Stimulated activated CD4-positive, alpha-beta T cell treated with anti-CD3 and anti-CD28 coated beads, Interleukin-2, amount 100 ng/mL, for 24 hours (primary cell): Measurements from ENCODE around the gene CTIF.

Source experiments
- DNase-seq, 2 donors: peaks; one replicate each; pipeline ENCODE4 v3.0.0-alpha.2; 2020

The CTIF gene

DNA sequence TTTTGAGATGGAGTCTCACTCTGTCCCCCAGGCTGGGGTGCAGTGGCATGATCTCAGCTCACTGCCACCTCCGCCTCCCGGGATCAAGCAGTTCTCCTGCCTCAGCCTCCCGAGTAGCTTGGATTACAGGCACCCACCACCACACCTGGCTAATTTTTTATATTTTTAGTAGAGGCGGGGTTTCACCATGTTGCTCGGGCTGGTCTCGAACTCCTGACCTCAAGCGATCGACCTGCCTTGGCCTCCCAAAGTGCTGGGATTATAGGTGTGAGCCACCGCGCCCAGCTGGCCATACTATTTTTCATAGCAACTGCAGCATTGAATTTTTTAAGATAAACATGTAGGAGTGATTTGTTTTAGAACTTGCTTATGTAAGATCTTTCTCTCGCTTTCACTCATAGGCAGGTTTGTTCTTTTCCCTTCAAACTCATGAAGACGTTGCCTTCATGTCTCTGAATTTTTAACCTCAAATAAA lies 273.2 kb downstream of the CTIF start:
- DNase-seq: peak in 1 of 2 donors; percentile 15

DNA sequence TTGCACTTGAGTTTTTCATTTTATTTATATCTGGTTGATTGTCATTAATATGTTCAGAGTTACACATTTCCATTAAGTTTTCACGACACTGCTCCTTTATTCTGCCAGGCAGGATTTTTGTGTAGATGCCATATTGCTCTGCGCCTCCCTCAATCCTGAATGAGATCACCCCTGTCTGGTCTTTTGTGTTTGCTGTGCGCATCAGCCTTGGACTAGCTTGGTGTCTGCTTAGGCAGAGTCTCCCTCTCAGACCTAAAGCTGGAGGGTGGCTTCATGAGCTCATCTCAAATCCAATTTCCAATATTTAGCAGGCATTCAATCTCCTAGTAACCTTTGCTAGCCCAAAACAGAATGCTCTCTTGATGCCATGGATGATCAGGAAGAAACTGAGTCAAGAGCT lies 274.5 kb downstream of the CTIF start:
- peak in 1 of 2 donors; percentile 11 for DNase-seq

DNA sequence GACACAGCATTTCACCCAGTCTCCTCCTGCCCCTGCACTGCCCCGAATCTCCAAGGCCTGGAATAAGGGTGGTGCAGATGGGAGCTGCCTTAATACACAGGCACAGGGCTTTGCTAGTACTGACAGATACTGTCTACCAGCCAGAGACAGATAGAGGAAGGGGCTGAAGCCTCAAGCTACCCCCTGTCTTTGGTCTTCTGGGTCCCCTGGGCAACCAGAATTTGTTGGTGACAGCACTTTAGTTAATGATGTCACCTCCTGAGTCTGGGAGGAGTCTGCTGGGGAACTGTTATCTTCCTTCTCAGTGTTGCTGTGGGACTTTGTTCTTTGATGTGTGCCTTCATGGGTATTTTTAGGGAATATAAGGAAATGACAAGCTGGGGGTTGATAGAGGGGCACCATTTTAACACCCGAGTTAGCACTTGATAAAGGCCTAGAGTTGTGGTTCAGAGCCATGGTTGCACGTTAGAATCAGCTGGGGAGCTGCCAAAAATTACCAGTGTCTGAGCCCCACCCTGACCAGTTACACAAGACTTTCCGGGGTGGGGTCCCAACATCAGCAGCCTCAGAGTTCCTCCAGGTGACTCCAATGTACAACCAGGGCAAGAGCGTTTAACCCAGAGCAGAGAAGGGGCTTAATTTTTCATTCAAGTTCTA lies 275.1 kb downstream of the CTIF start:
- DNase-seq: peak in 1 of 2 donors; percentile 37

DNA sequence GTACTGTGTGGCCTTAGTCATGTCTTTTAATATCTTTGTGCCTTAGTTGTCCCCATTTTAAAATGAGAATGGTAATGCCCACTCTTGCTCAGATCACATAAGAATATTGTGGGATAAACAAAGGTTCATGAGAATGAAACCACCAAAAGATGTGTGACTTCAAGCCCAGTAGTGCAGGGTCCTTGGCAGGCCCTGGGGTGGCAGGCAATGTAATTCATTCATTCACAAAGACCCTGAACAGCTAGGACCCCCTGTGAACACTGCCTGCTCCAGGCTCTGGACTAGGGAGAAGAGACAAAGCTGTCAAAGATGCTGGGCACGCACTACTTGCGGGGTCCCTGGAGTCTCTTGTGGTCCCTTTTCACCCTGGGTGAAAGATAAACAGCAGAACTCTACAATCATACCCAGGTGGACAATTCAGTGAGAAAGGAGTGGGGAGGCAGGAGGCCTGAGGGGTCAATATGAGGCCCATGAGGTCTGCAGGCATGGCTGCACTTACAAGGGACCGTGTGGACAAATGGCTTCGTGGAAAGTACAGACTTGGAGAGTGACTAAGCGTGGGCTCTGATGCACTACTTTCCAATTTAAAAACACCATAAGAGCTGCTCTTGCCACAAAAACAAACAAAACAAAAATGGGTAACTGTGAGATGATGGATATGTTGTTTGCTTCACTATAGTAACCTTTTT lies 275.8 kb downstream of the CTIF start:
- peak in 1 of 2 donors; percentile 22 for DNase-seq

DNA sequence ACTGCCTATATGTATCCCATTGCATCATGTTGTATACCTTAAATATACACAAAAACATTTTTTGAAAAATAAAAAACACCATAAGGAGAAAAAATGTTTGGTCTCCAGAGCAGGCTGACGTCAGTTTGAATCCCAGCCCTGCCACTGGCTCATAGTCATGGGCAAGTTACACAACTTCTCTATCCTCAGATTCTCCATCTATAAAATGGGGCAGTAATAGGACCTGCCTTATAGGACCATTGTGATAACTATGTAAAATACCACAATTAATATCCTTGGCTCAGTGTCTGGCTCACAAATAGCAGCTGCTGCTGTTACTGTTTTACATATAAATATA lies 276.3 kb downstream of the CTIF start:
- DNase-seq: no peak

DNA sequence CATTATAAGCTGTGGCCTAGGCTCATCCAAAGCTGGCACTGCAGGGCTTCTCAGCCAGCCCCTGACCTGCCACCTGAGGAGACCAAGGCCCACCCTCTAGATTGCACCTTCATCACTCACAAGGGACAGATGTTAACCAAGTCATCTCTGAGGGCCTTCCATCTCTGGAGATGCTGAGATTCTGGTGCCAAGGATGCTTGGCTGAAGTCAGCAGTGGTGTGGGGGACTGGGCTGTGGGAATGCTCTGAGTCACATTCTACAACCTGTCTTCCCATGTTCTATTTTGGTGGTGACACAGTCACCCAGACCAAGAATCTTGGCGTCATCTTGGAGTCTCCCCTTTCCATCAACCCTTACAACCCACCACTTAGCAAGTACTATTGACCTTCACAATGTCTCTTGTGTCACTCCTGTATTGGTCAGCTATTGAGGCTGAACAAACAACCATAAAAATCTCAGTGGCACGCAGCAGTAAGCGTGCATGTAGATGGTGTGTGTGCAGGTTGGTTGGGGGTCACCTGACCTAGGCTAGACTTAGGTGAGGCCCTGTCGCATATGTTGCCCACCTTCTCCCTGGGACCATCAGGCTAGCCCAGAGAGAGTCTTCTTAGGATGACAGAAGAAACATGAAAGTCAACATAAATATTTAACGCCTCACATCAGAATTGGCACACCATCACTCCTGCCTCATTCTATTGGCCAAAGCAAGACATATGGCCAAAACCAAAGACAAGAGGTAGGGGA lies 276.9 kb downstream of the CTIF start:
- DNase-seq: peak in 1 of 2 donors; percentile 18

DNA sequence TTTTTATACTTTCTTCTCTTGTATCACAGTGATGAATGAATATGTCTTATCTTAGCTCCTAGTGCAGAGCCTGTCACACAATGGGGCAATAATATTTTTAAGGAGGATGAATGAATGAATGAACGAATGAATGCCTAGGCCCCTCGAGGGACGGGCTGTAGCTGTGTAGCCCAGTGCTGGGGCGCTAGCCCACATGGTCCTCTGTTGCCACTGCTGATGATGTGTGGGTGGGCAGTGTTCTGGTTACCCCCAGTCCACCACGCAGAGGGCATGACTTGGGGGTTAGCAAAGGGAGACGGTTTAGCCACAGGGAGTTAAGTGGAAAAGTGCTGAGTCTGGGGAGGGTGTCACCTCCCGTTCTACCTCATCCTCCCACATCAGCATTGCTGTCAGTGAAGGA lies 277.7 kb downstream of the CTIF start:
- DNase-seq: peak in 1 of 2 donors; percentile 8

DNA sequence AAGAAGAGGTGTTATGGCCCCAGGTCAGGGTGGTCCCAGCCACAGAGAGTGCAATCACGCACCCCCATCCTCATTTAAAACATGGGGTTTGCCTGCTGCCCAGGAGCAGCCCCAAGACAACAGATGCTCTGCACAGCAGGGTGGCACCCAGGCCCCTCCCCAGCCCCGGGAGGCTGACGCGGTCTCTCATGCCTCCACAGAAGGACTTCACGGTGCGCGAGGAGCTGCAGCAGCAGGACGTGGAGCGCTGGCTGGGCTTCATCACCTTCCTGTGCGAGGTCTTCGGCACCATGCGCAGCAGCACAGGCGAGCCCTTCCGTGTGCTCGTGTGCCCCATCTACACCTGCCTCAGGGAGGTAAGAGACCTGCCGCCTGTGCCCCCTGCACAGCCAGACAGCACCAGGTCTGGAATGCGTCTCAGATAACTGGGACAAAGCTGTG lies 278.2 kb downstream of the CTIF start:
- peak in 1 of 2 donors; percentile 13 for DNase-seq

DNA sequence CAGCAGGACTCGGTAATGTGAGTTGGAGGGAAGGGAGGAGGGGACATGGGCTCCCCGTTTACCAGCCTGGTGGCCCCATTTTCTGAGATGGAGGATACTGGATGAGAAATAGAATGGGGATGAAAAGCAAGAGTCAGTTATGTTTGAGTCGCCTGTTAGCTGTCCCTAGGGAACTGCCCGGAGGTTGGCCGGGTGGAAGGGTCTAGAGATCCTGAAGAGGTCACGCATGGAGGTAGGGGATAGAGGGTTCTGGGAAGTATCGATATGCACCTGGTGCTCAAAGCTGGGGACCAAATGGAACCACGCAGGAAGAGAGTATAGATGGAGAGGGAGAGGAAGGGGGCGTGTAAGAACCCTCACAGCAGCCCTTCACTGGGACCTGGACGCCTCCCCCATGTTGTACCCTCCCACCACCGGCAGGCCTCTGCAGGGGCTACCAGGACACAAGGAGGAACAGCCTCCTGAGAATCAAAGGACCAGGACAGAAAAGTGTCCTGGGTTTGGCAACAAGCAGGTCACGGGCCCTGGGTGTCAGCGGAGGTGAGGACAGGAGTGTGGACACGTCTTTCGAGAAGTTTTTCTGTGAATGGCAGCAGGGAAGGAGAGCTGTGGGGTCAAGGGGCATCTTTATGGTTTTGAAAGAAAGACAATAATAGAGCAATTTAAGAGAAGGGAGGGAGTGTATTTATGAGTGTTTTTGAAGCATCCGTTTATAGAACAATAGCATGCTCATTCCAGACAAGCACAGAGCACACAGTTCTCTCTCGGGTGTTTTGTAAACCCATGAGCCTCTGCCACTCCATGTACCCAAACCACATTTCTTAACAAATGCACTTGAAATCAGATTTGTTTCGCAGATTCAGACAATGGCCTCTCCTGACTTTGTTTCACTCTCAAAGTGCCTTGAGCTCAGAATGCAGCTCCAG lies 279.8 kb downstream of the CTIF start:
- peak in 1 of 2 donors; percentile 14 for DNase-seq

DNA sequence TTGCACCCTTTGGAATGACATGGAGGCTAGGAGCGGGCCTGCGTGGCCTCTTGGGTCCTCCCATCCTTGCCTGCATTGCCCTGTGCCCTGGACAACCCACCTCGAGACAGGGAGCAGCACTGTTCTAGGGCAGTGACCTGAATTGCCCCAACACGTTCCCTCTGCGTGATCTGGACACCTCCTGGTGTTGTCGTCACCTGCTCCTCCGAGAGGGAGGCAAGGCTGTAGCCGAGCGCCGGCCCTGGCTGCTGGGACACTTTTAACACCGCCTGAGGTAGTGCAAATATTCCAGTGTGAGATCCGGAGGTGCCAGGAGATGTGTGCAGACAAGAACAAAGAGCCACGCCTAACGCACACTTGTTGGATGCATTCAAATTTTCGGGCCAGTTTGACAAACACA lies 280.4 kb downstream of the CTIF start:
- DNase-seq: peak in 1 of 2 donors; percentile 11

DNA sequence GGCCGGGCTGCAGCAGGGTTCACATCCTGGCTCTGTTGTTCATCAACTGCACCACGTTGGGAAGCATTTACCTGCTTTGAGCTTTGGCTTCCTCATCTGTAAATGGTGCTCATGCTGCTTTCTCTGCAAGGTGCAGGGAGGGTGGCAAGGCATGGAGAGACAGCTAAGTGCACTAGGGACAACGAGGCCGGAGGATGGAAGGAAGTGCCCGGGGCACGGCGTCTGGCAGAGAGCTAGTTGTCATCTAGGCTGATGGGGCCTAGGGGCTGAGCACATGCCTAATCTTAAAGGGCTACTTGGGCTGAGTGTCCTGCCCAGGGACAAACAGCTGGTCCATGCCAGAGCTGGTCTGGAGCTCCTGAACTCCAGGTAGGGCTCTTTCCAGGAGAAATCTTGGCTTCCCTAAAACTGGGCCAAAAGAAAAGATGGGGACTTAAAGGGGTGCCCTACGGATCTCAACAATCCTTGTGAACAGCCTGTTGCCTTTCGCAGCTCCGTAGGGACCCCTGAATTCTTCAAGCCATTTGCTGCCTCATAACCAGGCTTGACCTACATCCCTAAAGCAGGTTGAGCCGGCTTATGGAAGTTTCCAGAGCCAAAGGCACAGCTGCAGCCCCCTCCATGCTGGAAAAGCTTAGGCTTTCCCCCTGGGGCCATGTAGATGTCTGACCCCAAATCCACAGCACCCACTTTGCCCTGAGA lies 281.1 kb downstream of the CTIF start:
- peak in 1 of 2 donors; percentile 15 for DNase-seq

DNA sequence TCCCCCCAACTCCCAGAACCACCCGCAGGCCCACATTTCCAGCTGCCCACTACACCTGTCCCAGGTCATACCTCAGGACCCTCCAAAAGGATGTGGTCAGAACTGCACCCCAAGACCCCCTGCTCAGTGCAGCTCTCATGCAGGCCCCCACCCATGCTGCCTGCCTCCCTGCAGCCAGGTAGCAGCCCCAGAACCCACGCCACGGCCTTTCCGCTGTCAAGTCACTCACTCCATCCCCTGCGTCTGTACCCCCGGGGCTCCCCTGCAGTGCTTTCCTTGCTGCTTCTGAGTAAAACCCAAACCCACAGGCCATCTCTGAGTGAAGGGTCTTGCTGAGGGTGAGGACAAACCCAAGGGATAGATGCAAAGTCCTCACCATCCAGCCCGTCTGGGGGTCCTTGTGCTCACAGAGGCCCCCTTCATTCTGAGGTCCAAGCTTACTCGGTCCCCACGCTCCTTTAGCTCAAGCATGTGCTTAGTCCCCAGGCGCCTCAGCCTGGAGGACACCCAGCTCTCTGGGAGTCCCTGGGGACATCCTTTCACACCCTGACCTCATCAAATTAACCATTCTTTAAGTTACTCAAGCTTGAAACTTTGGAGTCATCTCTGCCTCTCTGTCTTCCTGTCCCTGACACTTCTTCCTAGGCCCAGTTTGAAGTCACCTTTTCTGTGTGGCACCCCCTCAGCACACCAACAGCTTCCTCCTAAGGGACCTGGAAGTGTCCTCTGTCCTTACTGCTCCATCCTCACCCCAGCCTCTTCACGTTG lies 281.8 kb downstream of the CTIF start:
- peak in 1 of 2 donors; percentile 15 for DNase-seq

DNA sequence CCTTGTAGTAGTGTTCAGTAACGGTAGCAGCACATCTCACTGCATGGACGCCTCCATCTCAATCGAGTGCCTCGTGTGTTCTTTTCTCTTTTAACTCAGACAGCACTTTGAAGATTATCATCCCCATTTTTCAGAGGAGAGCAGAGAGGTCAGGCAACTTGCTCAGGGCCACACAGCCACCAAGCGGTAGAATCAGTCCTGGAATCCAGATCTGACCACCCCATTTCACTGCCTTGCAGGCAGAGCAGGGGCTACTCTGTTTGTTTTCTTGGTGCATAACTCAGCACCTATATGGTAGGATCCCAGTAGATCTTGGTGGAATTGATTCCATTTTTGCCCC lies 282.4 kb downstream of the CTIF start:
- DNase-seq: peak in 1 of 2 donors; percentile 9

DNA sequence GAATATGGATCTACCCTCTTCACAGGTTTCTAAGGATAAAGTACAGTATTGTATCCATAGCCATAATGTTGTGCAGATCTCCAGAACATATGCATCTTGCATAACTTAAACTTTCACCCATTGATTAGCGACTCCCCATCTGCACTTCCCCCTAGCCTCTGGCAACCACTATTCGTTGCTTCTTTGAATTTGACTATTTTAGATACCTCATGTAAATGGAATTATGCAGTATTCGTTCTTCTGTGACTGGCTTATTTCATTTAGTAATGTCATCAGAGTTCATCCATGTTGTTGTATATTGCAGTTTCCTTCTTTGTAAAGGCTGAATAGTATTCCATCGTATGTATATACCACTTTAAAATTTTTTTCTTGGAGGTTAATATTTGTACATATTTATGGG lies 283.0 kb downstream of the CTIF start:
- DNase-seq: no peak

DNA sequence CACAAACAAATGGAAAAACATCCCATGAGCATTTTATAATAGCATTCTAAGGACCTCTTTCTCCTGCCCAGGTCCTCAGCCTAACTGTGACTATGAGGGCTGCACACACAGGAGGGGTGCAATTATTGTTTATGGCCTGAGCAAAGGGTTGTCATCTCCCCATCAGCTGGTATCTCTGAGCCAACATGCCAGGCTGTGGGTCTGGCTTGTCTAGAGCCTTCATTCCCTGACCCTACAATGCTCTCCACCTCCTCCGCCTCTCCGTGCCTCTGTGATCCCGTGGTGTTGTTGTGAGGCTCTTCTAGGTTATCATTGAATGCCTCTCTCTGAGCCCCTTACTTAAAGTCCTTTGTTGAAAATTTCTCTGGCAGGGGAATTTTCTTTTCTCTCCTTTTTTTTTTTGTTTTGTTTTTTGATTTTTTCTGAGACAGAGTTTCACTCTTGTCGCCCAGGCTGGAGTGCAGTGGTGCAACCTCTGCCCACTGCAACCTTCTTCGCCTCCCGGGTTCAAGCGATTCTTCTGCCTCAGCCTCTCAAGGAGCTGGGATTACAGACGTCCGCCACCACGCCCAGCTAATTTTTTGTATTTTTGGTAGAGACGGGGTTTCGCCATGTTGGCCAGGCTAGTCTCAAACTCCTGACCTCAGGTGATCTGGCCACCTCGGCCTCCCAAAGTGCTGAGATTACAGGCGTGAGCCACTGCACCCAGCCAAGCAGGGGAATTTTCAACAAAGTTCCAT lies 285.6 kb downstream of the CTIF start:
- DNase-seq: peak in 1 of 2 donors; percentile 8

DNA sequence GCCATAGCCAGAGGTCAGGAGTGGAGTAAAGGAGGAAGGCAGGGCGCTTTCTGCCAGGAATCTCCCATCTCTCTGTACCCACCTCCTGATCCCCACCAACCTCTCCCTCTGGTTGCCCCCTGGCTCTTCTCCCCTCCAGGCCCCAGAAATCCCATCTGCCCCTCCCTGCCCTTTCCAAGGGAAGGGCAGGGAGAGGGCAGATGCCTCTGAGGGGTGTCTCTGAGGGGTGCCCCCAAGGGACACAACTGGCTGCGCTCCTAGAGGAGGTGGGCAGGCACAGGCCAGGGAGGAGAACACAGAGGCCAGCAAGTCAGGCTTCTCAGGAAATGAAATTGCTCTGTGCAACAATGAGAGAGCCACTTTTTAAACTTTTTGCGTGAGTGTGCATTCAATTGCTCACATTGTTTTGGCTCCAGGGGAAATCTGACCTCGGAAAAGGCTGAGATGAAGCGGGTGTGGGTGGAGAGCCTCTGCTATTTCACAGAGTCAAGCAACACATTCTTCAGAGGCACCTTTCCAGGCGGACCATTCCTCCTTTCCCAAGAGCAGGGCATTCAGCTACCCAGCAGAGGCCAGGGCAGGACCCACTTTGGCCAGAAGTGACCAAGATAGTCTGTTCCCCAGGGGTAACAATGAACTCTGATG lies 286.4 kb downstream of the CTIF start:
- peak in 1 of 2 donors; percentile 9 for DNase-seq

DNA sequence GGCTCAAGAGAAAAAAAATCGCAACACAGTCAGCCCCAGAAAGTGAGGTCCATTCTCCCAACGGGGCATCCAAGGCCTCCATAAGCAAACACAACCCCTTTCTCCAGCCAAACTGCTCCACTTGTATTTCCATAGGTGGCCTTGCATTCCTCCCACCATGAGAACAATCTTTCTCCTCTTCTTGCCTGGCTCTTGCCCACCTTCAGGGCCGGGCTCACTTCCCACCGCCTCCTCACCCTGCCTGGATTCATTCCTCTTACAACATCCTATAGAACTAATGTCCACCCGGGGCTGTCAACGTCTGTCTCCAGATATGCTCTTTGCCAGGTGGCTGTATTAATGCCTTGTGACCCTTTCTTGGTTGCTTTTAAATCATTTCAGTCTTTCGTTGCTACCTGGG lies 287.4 kb downstream of the CTIF start:
- DNase-seq: peak in 1 of 2 donors; percentile 11

DNA sequence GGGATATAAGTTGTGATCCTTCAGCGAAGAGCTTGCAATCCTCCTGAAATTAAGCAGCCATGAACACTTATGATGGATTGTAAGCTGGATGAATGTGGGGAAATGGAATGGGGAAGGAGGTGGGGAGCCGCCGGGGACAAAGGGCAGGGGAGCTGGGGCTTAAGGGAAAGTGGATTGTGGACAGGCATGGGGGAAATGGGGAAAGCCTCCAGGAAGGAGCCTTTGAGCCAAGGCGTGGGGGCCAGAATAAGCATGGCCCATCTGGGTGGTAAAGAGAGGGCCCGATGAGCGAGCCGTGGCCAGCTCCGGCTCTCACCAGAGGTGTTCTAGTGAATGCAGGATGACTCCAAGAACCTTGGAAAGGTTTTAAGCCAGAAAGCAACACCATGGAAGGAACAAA lies 288.0 kb downstream of the CTIF start:
- peak in 1 of 2 donors; percentile 13 for DNase-seq

DNA sequence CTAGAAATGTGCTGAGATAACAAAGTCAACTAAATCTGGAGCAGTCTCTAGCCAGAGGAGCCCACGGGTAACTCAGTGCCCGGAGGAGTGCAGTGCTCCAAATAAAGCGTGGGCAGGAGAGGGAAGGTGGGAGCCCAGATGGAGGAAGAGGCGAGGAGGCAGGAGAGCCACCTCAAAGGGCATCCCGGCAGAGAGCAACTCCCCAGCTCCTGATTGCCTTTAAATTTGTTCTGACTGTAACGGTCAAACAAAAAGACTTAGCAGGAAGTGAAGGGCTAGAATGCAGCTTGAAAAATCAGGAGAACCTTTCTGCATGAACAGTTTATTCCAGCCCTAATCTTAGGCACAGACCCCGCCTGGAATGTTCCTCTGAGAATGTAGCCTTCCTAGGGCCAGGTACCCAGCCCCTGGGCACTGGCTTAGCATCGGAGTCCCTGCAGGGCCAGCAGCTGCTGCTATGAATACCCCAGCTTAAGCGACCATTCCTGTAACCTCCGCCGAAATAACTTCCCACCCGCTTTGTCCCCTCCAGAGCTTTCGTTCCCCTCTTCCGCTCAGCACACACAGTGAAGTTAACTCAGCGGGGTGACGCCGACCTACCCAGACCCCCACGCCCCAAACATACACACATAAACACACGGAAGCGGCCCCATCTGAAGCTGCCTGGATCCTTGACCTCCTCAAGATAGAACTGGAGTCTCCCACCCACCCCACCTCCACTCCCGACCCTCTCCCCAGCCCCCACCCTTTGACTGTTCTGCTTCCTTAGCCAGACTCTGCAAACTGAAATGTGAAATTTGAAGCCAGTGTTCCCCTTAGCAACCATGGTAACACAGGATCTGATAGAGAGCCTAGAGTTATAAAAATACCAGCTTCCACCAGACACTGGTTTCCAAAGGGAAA lies 288.7 kb downstream of the CTIF start:
- peak in 1 of 2 donors; percentile 11 for DNase-seq
